Activated T-cell treated with anti-CD3 and anti-CD28 coated beads for 1 hour (primary cell): ENCODE results near the gene NPEPPS.

Source experiments
- DNase-seq: peaks from one replicate; pipeline ENCODE4 v3.0.0-alpha.2; 2020; ENCODE audit warnings: low read depth

NPEPPS gene

DNA sequence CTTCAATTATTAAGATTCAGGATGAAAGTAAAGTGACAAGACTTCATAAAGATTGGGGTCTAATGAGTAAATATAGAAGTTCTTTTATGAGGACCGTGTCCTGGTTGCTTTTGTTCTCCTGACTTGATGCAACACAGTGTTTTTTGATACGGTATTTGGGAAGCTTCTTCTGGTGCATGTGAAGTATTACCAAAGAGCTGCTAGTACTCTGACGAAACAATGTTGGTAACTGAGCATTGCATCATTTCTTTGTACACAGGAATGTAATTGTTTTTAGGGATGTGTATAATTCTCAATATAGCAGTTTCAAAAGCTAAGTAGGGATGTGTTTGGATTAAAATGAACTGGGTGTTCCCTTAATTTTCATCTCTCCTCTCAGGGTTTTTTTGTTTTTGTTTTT lies 134.7 kb downstream of the NPEPPS start:
- no peak for DNase-seq

DNA sequence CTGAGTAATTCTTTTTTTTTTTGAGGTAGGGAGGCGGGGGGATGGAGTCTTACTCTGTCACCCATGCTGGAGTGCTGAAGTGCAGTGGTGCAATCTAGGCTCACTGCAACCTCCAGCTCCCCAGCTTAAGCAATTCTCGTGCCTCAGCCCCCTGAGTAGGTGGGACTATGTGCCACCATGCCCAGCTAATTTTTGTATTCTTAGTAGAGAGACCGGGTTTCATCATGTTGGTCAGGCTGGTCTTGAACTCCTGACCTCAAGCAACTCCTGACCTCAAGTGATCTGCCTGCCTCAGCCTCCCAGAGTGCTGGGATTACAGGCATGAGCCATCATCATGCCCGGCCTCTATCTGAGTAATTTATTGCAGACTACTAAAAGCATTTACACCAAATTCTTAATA lies 138.2 kb downstream of the NPEPPS start:
- no peak for DNase-seq

DNA sequence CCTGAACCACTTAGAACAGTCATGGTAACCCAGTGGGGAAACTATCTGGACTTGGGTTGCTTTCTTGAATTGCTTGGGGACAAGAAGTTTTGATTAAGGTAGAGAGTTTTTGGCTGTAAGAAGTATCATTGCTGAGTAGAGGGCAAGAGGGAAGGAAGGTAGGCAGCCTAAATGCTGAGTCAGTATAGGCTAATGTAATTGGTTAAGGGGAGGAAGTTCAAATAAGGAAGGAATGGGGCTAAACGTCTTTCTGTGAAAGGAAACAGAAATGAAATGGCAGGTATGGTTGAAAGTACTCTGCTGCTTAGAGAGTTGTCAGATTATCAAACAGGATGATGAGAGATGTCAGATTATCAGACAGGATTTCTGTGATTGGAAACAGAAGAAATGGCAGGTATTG lies 139.2 kb downstream of the NPEPPS start:
- DNase-seq: no peak
